Fibroblast of villous mesenchyme (primary cell): ENCODE data around the gene MAD2L1BP. TPM values are rescaled to one million over a fixed set of nuclear protein-coding genes. Genes with fewer than 3 reads are reported as not detected.
A peak's percentile ranks its signal among the peaks of the same experiment; 100 is the strongest.

ENCODE experiments used
- DNase-seq: peaks from one replicate; pipeline ENCODE4 v3.0.0-alpha.2; 2010; ENCODE audit warnings: low read depth
- H3K4me3 ChIP-seq: 2 replicates; pipeline ENCODE4 v1.5.1; 2011; ENCODE audit warnings: low read depth, mild to moderate bottlenecking, low read length
- total RNA-seq: library from RNA; depleted of rRNA; stranded (reverse); fragments of >200 nt; gene quantifications from 2 replicates; pipeline ENCODE4 v1.2.3, GENCODE V29; 2012
- TF ChIP-seq, protein P1 (sequence below): IDR thresholded peaks from 2 replicates; pipeline ENCODE4 v1.5.1; 2012; ENCODE audit warnings: low read depth, mild to moderate bottlenecking, low read length; ENCODE audit not compliant: insufficient read depth

MAD2L1BP gene
- total RNA-seq, 1 donor = 20.7 TPM

DNA sequence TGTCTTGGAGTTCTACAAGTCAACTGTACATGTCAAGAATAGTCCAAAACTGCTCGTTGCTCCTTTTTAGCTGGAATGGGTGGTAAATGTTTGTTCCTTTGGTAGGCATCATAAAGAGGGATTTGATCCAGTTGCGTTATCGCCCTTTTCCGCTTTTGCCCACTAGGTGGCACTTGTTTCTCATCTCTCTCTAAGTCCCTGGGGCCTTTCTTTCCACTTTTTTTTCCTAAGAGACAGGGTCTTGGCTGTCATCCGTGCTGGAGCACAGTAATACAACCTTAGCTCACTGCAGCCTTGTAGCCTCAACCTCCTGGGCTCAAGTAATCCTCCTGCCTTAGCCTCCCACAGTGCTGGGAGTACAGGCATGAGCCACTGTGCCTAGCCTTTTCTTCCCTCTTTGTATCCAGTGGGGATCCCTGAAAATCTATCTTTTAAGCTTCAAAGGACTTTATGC, 27.3 kb upstream of the MAD2L1BP start:
- DNase-seq = peak; percentile 85
- TF ChIP-seq, protein P1, sequence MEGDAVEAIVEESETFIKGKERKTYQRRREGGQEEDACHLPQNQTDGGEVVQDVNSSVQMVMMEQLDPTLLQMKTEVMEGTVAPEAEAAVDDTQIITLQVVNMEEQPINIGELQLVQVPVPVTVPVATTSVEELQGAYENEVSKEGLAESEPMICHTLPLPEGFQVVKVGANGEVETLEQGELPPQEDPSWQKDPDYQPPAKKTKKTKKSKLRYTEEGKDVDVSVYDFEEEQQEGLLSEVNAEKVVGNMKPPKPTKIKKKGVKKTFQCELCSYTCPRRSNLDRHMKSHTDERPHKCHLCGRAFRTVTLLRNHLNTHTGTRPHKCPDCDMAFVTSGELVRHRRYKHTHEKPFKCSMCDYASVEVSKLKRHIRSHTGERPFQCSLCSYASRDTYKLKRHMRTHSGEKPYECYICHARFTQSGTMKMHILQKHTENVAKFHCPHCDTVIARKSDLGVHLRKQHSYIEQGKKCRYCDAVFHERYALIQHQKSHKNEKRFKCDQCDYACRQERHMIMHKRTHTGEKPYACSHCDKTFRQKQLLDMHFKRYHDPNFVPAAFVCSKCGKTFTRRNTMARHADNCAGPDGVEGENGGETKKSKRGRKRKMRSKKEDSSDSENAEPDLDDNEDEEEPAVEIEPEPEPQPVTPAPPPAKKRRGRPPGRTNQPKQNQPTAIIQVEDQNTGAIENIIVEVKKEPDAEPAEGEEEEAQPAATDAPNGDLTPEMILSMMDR = peak; percentile 85
- no peak overlapping the region for H3K4me3 ChIP-seq

DNA sequence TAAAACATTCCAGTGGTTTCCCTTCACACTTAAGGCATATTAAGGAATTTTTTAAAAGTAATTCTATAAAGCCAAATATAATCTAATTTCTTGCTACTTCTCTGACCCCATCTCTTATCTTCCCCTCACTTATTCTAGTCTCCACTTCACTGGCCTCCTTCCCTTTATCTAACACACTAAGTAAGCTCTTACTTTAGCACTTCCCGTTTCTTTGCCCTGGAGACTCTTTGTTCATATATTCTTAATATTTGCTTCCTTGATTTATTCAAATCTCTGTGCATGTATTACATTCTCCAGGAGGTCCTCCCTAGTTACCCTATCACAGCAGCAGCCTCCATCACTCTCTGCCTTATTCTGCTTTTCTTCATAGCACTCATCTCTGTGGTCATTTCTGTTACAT, 26.8 kb upstream of the MAD2L1BP start:
- TF ChIP-seq, protein P1 = no peak
- no peak overlapping the region for H3K4me3 ChIP-seq
- no peak for DNase-seq

DNA sequence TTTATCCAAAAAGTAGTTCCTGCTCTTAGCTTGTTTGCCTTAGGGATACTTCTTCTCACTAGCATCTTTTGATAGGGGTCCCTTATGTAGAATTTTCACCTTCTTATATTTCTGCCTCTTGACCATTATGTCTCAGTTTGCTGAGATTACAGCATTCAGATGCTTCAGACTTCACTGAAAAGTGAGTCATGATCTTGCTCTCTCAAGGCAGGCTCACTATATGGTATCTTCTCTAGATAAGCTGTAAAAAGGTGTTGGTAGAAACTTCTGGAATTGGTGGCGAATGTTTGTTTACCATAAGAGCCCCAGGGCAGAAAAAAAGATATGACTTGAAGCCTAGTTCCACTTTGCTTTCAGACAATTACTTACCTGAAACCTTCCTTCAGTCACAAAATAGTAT, 26.2 kb upstream of the MAD2L1BP start:
- TF ChIP-seq, protein P1 = no peak
- DNase-seq = no peak
- H3K4me3 ChIP-seq = no peak overlapping the region

DNA sequence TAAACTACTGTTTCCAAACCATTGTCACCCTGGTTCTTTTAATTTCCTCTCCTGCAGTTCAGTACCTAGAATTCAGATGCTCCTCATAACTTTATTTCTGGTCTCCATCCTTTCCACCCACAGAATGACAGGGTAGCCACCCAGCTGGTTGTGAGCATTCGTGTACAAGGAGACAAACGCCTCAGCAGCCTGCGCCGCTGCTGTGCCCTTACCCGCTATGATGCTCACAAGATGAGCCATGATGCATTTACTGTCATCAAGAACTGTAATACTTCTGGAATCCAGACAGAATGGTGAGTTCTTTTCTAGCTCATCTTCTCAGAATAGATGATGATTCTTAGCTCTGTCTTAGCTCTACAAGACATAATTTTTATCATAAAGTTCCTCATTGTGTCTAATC, 25.2 kb upstream of the MAD2L1BP start:
- DNase-seq = no peak
- H3K4me3 ChIP-seq = no peak overlapping the region
- TF ChIP-seq, protein P1 = no peak

DNA sequence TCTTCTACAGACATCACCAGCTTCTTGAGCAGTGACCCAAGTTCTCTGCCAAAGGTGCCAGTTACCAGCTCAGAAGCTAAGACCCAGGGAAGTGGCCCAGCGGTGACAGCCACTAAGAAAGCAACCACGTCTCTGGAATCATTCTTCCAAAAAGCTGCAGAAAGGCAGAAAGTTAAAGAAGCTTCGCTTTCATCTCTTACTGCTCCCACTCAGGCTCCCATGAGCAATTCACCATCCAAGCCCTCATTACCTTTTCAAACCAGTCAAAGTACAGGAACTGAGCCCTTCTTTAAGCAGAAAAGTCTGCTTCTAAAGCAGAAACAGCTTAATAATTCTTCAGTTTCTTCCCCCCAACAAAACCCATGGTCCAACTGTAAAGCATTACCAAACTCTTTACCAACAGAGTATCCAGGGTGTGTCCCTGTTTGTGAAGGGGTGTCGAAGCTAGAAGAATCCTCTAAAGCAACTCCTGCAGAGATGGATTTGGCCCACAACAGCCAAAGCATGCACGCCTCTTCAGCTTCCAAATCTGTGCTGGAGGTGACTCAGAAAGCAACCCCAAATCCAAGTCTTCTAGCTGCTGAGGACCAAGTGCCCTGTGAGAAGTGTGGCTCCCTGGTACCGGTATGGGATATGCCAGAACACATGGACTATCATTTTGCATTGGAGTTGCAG, 21.8 kb upstream of the MAD2L1BP start:
- no peak overlapping the region for H3K4me3 ChIP-seq
- TF ChIP-seq, protein P1 = no peak
- no peak for DNase-seq

DNA sequence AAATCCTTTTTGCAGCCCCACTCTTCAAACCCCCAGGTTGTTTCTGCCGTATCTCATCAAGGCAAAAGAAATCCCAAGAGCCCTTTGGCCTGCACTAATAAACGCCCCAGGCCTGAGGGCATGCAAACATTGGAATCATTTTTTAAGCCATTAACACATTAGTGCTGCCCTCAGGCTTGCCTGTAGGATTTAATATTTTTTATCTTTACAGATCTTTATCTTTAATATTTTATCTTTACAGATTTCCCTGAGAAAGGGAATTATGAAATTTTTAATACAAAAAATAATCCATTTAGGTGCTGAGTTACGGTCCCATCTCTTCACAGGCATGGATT, 21.3 kb upstream of the MAD2L1BP start:
- DNase-seq = no peak
- TF ChIP-seq, protein P1 = no peak

More for the DNA sequence above, 21.3 kb upstream of the MAD2L1BP start:
- H3K4me3 ChIP-seq = no peak overlapping the region
